HEK293 (cell line): ENCODE measurements around the gene KLRG1.

Experiments
- CTCF ChIA-PET: fragments of 350-600 bp; formaldehyde crosslinking; extraction: SDS; loops from one replicate; lab custom pipeline; 2021; ENCODE audit warnings: antibody characterized with exemption; lab: Yijun Ruan, JAX
- POLR2A ChIA-PET: fragments of 300-600 bp; formaldehyde crosslinking; extraction: SDS; loops from one replicate; lab custom pipeline; 2020; ENCODE audit warnings: antibody characterized with exemption, inconsistent platforms; lab: Yijun Ruan, JAX
- H3K27ac ChIP-seq: fragments of 200-500 bp; sonication (Bioruptor generic); 2 replicates; pipeline ENCODE4 v1.5.1; 2014; ENCODE audit warnings: low read depth, low read length, control low read depth, inconsistent platforms; ENCODE audit errors: extremely low read depth
- H3K36me3 ChIP-seq, 2 experiments: fragments of 200-500 bp in 1 of 2; sonication (Bioruptor generic) in 1 of 2; 1 replicate in 1 of 2; 2 replicates in 1 of 2; pipeline ENCODE4 v1.5.1; 2014 to 2017; ENCODE audit warnings: inconsistent platforms in 2 of 2, low read length in 2 of 2; ENCODE audit not compliant: control insufficient read depth in 2 of 2, insufficient read depth in 1 of 2
- H3K4me1 ChIP-seq: fragments of 200-500 bp; sonication (Bioruptor generic); 2 replicates; pipeline ENCODE4 v1.5.1; 2014; ENCODE audit warnings: mild to moderate bottlenecking, low read length, inconsistent platforms; ENCODE audit not compliant: control insufficient read depth, insufficient read depth
- H3K4me3 ChIP-seq: 2 replicates; pipeline ENCODE4 v1.5.1; 2011; ENCODE audit warnings: low read depth, mild to moderate bottlenecking, control low read depth, low read length, moderate library complexity
- H3K9me3 ChIP-seq: fragments of 200-500 bp; sonication (Bioruptor generic); 2 replicates; pipeline ENCODE4 v1.5.1; 2014; ENCODE audit warnings: low read depth, low read length, inconsistent platforms; ENCODE audit not compliant: control insufficient read depth, insufficient read depth
- KLF1 ChIP-seq: fragments of 450-650 bp; formaldehyde crosslinking; IDR thresholded peaks from 2 replicates; pipeline ENCODE4 v1.5.1; 2016; ENCODE audit warnings: missing biosample characterization, missing genetic modification characterization
- MYNN ChIP-seq: fragments of 450-650 bp; formaldehyde crosslinking; IDR thresholded peaks from 2 replicates; pipeline ENCODE4 v1.5.1; 2016; ENCODE audit warnings: missing biosample characterization, missing genetic modification characterization, borderline replicate concordance
- PBX3 ChIP-seq: sonication (generic); formaldehyde crosslinking; IDR thresholded peaks from 2 replicates; pipeline ENCODE4 v1.8.1; 2022; ENCODE audit warnings: mild to moderate bottlenecking, moderate library complexity, missing genetic modification reagents
- SALL2 ChIP-seq: fragments of 450-650 bp; formaldehyde crosslinking; IDR thresholded peaks from 2 replicates; pipeline ENCODE4 v1.5.0; 2017; ENCODE audit warnings: missing biosample characterization, mild to moderate bottlenecking, missing genetic modification characterization, borderline replicate concordance
- ZBTB44 ChIP-seq: fragments of 450-650 bp; IDR thresholded peaks from 2 replicates; pipeline ENCODE4 v1.5.1; 2018; ENCODE audit warnings: missing biosample characterization, mild to moderate bottlenecking, missing genetic modification characterization
- ZBTB7A ChIP-seq: fragments of 450-650 bp; formaldehyde crosslinking; IDR thresholded peaks from 2 replicates; pipeline ENCODE4 v1.5.1; 2016; ENCODE audit warnings: low read depth, missing biosample characterization, missing genetic modification characterization
- ZFP3 ChIP-seq: fragments of 450-650 bp; formaldehyde crosslinking; IDR thresholded peaks from 2 replicates; pipeline ENCODE4 v1.5.1; 2016; ENCODE audit warnings: low read depth, missing biosample characterization, missing genetic modification characterization
- ZFP69B ChIP-seq: fragments of 450-650 bp; formaldehyde crosslinking; IDR thresholded peaks from 2 replicates; pipeline ENCODE4 v1.5.1; 2016; ENCODE audit warnings: missing biosample characterization, missing genetic modification characterization
- ZNF138 ChIP-seq: fragments of 450-650 bp; formaldehyde crosslinking; IDR thresholded peaks from 2 replicates; pipeline ENCODE4 v1.5.1; 2016; ENCODE audit warnings: missing biosample characterization, missing genetic modification characterization, borderline replicate concordance
- ZNF157 ChIP-seq: fragments of 450-650 bp; formaldehyde crosslinking; IDR thresholded peaks from 2 replicates; pipeline ENCODE4 v1.5.1; 2016; ENCODE audit warnings: missing biosample characterization, missing genetic modification characterization
- ZNF214 ChIP-seq: fragments of 450-650 bp; formaldehyde crosslinking; IDR thresholded peaks from 2 replicates; pipeline ENCODE4 v1.5.1; 2017; ENCODE audit warnings: missing biosample characterization, mild to moderate bottlenecking, missing genetic modification characterization, borderline replicate concordance
- ZNF221 ChIP-seq: fragments of 450-650 bp; formaldehyde crosslinking; IDR thresholded peaks from 2 replicates; pipeline ENCODE4 v1.5.1; 2017; ENCODE audit warnings: missing biosample characterization, missing genetic modification characterization, borderline replicate concordance
- ZNF266 ChIP-seq: fragments of 450-650 bp; formaldehyde crosslinking; IDR thresholded peaks from 2 replicates; pipeline ENCODE4 v1.5.1; 2016; ENCODE audit warnings: missing biosample characterization, missing genetic modification characterization, low read depth
- ZNF354C ChIP-seq: fragments of 450-650 bp; formaldehyde crosslinking; IDR thresholded peaks from 2 replicates; pipeline ENCODE4 v1.5.1; 2016; ENCODE audit warnings: missing biosample characterization, missing genetic modification characterization, low read depth, borderline replicate concordance
- ZNF362 ChIP-seq: fragments of 450-650 bp; formaldehyde crosslinking; IDR thresholded peaks from 2 replicates; pipeline ENCODE4 v1.5.1; 2016; ENCODE audit warnings: missing biosample characterization, missing genetic modification characterization
- ZNF416 ChIP-seq: fragments of 450-650 bp; formaldehyde crosslinking; IDR thresholded peaks from 2 replicates; pipeline ENCODE4 v1.5.1; 2016; ENCODE audit warnings: missing biosample characterization, missing genetic modification characterization
- ZNF433 ChIP-seq: fragments of 450-650 bp; formaldehyde crosslinking; IDR thresholded peaks from 2 replicates; pipeline ENCODE4 v1.5.1; 2016; ENCODE audit warnings: missing biosample characterization, missing genetic modification characterization, low read depth
- ZNF488 ChIP-seq: fragments of 450-650 bp; formaldehyde crosslinking; IDR thresholded peaks from 2 replicates; pipeline ENCODE4 v1.5.1; 2016; ENCODE audit warnings: missing biosample characterization, missing genetic modification characterization
- ZNF518A ChIP-seq: fragments of 450-650 bp; formaldehyde crosslinking; conservative IDR thresholded peaks from 2 replicates; pipeline ENCODE4 v1.5.1; 2016; ENCODE audit warnings: low read depth, missing biosample characterization, missing genetic modification characterization
- ZNF677 ChIP-seq: fragments of 450-650 bp; IDR thresholded peaks from 2 replicates; pipeline ENCODE4 v1.5.0; 2018; ENCODE audit warnings: missing biosample characterization, mild to moderate bottlenecking, missing genetic modification characterization, moderate library complexity
- ZNF777 ChIP-seq: fragments of 450-650 bp; formaldehyde crosslinking; IDR thresholded peaks from 2 replicates; pipeline ENCODE4 v1.5.1; 2017; ENCODE audit warnings: missing biosample characterization, missing genetic modification characterization, borderline replicate concordance
- ZNF837 ChIP-seq: fragments of 450-650 bp; formaldehyde crosslinking; IDR thresholded peaks from 2 replicates; pipeline ENCODE4 v1.5.1; 2016; ENCODE audit warnings: missing biosample characterization, missing genetic modification characterization
- ZNF843 ChIP-seq: fragments of 450-650 bp; formaldehyde crosslinking; IDR thresholded peaks from 2 replicates; pipeline ENCODE4 v1.5.1; 2016; ENCODE audit warnings: missing biosample characterization, missing genetic modification characterization

Gene KLRG1

GRCh38 chr12:9034095-9034494, 44.7 kb downstream of the KLRG1 start (continued):
- TF ChIP-seq SALL2 (tag by site-specific recombination) (no peak), ZNF157 (tag by site-specific recombination) (no peak), ZNF221 (tag by site-specific recombination) (no peak), ZNF843 (tag by site-specific recombination) (no peak), ZNF777 (tag by site-specific recombination) (no peak), PBX3 (CRISPR knock-in tag) (no peak), ZFP69B (tag by site-specific recombination) (no peak), ZBTB44 (no peak)

- Histone ChIP-seq H3K27ac (no peak overlapping the region), H3K9me3 (no peaks in the 10 kb centered on the region), H3K36me3 (no peaks in the 10 kb centered on the region), H3K4me3 (no peak overlapping the region), H3K4me1 (no peaks in the 10 kb centered on the region)
- CTCF ChIA-PET, result interaction anchor here (1.3 to 4.0 kb wide), 5 partner anchors 13 to 492 kb away, joined by 5 to 45 read pairs (median 6); no protein-coding TSS in a partner anchor
- no peak for TF ChIP-seq ZNF488 (tag by site-specific recombination)
- POLR2A ChIA-PET, result no interaction called here
Measured at GRCh38 chr12:9036227-9036626, 46.9 kb downstream of the KLRG1 start.

- ChIA-PET CTCF (interaction anchor here (1.0 to 4.0 kb wide), 5 partner anchors 9 to 356 kb away, joined by 3 to 45 read pairs (median 6); no protein-coding TSS in a partner anchor), POLR2A (no interaction called here)
- Histone ChIP-seq H3K4me3 (no peak overlapping the region), H3K9me3 (no peaks in the 10 kb centered on the region), H3K36me3 (no peaks in the 10 kb centered on the region), H3K27ac (no peak overlapping the region), H3K4me1 (no peaks in the 10 kb centered on the region)
- TF ChIP-seq ZNF837 (tag by site-specific recombination) (no peak), ZNF677 (tag by site-specific recombination) (no peak), ZNF354C (no peak), ZNF214 (tag by site-specific recombination) (no peak), ZNF266 (no peak), ZNF416 (tag by site-specific recombination) (no peak), ZNF433 (tag by site-specific recombination) (no peak), ZNF777 (tag by site-specific recombination) (no peak), ZFP3 (tag by site-specific recombination) (no peak), ZBTB7A (no peak), ZNF518A (tag by site-specific recombination) (no peak), ZNF362 (tag by site-specific recombination) (no peak), MYNN (tag by site-specific recombination) (no peak), ZNF138 (tag by site-specific recombination) (no peak), KLF1 (tag by site-specific recombination) (no peak)
Measured at GRCh38 chr12:9037431-9037830, 48.1 kb downstream of the KLRG1 start.
